GM12878 (cell line): ENCODE data around the gene BMP2K. TPM values are rescaled to one million over a fixed set of nuclear protein-coding genes. Genes with fewer than 3 reads are reported as not detected.

Source experiments
- BACH1 ChIP-seq: fragments of 450-650 bp; IDR thresholded peaks from 2 replicates; pipeline ENCODE4 v1.6.1; 2017; ENCODE audit warnings: mild to moderate bottlenecking, borderline replicate concordance
- BCLAF1 ChIP-seq: fragments of 450-650 bp; IDR thresholded peaks from 2 replicates; pipeline ENCODE4 v1.6.1; 2017; ENCODE audit warnings: antibody characterized with exemption, mild to moderate bottlenecking, moderate library complexity
- BHLHE40 ChIP-seq, 2 experiments: fragments of 450-650 bp in 1 of 2; IDR thresholded peaks; 2 replicates each; pipeline ENCODE4 v1.6.1; 2011 to 2017; ENCODE audit warnings: low read depth in 2 of 2, borderline replicate concordance in 1 of 2, improper control_type of control experiment in 1 of 2, low read length in 1 of 2, mild to moderate bottlenecking in 1 of 2
- BRCA1 ChIP-seq: IDR thresholded peaks from 2 replicates; pipeline ENCODE4 v1.6.1; 2011; ENCODE audit warnings: low read depth, low read length, improper control_type of control experiment
- CREM ChIP-seq: IDR thresholded peaks from 2 replicates; pipeline ENCODE4 v1.6.1; 2014; ENCODE audit warnings: antibody characterized with exemption, low read depth
- EED ChIP-seq: sonication (generic); IDR thresholded peaks from 2 replicates; pipeline ENCODE4 v1.6.1; 2016; ENCODE audit warnings: antibody characterized with exemption, low read depth
- EP300 ChIP-seq, 2 experiments: fragments of 150-350 bp in 1 of 2; IDR thresholded peaks; 2 replicates each; pipeline ENCODE4 v1.6.1; 2011 to 2012; ENCODE audit warnings: low read depth in 2 of 2, low read length in 2 of 2, borderline replicate concordance in 1 of 2, improper control_type of control experiment in 1 of 2, inconsistent platforms in 1 of 2; ENCODE audit not compliant: control insufficient read depth in 1 of 2
- HDAC6 ChIP-seq: fragments of 200-600 bp; sonication (generic); IDR thresholded peaks from one replicate; pipeline ENCODE4 v1.8.0; 2017; ENCODE audit warnings: antibody characterized with exemption; ENCODE audit not compliant: unreplicated experiment
- KAT2A ChIP-seq: conservative IDR thresholded peaks from 2 replicates; pipeline ENCODE4 v1.6.1; 2011; ENCODE audit warnings: low read depth, low read length; ENCODE audit not compliant: control insufficient read depth
- MEF2B ChIP-seq: fragments of 450-650 bp; IDR thresholded peaks from 2 replicates; pipeline ENCODE4 v1.6.1; 2018; ENCODE audit warnings: mild to moderate bottlenecking, moderate library complexity; ENCODE audit not compliant: partially characterized antibody, poor library complexity, severe bottlenecking
- NFYA ChIP-seq: IDR thresholded peaks from 2 replicates; pipeline ENCODE4 v1.6.1; 2011; ENCODE audit warnings: low read depth, mild to moderate bottlenecking, low read length, improper control_type of control experiment, borderline replicate concordance
- NR2F1 ChIP-seq: fragments of 450-650 bp; conservative IDR thresholded peaks from 2 replicates; pipeline ENCODE4 v1.6.1; 2017; ENCODE audit warnings: mild to moderate bottlenecking
- POLR2A ChIP-seq: IDR thresholded peaks from 2 replicates; pipeline ENCODE4 v1.6.1; 2011; ENCODE audit warnings: low read depth, mild to moderate bottlenecking, low read length
- POLR2AphosphoS5 ChIP-seq: IDR thresholded peaks from 2 replicates; pipeline ENCODE4 v1.6.1; 2011; ENCODE audit warnings: mild to moderate bottlenecking, low read length, inconsistent platforms
- RAD21 ChIP-seq: IDR thresholded peaks from 2 replicates; pipeline ENCODE4 v1.6.1; 2011; ENCODE audit warnings: mild to moderate bottlenecking, low read depth, low read length, moderate library complexity; ENCODE audit not compliant: insufficient read depth
- SIN3A ChIP-seq: IDR thresholded peaks from 2 replicates; pipeline ENCODE4 v1.6.1; 2012; ENCODE audit warnings: low read depth, low read length, improper control_type of control experiment
- SMAD1 ChIP-seq: fragments of 450-650 bp; IDR thresholded peaks from 2 replicates; pipeline ENCODE4 v1.6.1; 2018; ENCODE audit warnings: mild to moderate bottlenecking, low read depth; ENCODE audit not compliant: partially characterized antibody
- SP1 ChIP-seq: IDR thresholded peaks from one replicate; pipeline ENCODE4 v1.6.1; 2011; ENCODE audit warnings: low read depth, low read length
- SPI1 ChIP-seq: IDR thresholded peaks from 2 replicates; pipeline ENCODE4 v1.6.1; 2011; ENCODE audit warnings: low read depth, mild to moderate bottlenecking, low read length, moderate library complexity, borderline replicate concordance; ENCODE audit not compliant: insufficient read depth
- SREBF2 ChIP-seq: IDR thresholded peaks from 2 replicates; pipeline ENCODE4 v1.6.1; 2012; ENCODE audit warnings: mild to moderate bottlenecking, low read length
- STAT1 ChIP-seq: fragments of 450-650 bp; conservative IDR thresholded peaks from 2 replicates; pipeline ENCODE4 v1.6.1; 2014; ENCODE audit warnings: antibody characterized with exemption, mild to moderate bottlenecking
- SUPT20H ChIP-seq: IDR thresholded peaks from 2 replicates; pipeline ENCODE4 v1.6.1; 2011; ENCODE audit warnings: low read depth, mild to moderate bottlenecking, low read length, moderate library complexity, borderline replicate concordance; ENCODE audit not compliant: control insufficient read depth
- TCF7 ChIP-seq: IDR thresholded peaks from 2 replicates; pipeline ENCODE4 v1.6.1; 2014; ENCODE audit warnings: antibody characterized with exemption, borderline replicate concordance
- ZNF207 ChIP-seq: fragments of 450-650 bp; IDR thresholded peaks from 2 replicates; pipeline ENCODE4 v1.6.1; 2014; ENCODE audit warnings: antibody characterized with exemption, mild to moderate bottlenecking, borderline replicate concordance
- polyA plus RNA-seq, 11 experiments: library from polyadenylated mRNA; depleted of rRNA in 4 of 11; unstranded in 6 of 11; stranded (reverse) in 5 of 11; fragments of >200 nt; fragmentation: Nextera tagmentation in 4 of 11; fragmentation: Illumina TruSeq in 1 of 11; extraction: Ambion mirVana in 4 of 11; extraction: Trizol in 1 of 11; gene quantifications; 1 replicate in 1 of 11; 2 replicates in 10 of 11; pipeline versions ENCODE4 v1.2.1 to v1.2.3, GENCODE V29; 2011 to 2016; ENCODE audit warnings: inconsistent platforms in 2 of 11, missing spikeins in 2 of 11, low read depth in 1 of 11
- total RNA-seq, 4 experiments: library from RNA; depleted of rRNA in 3 of 4; stranded (reverse); fragments of >200 nt in 3 of 4; fragmentation: Illumina TruSeq in 1 of 4; extraction: Trizol in 1 of 4; gene quantifications; 2 replicates each; pipeline versions ENCODE4 v1.2.1 to v1.2.3, GENCODE V29; 2013 to 2021
- TF ChIP-seq, protein P1 (sequence below): fragments of 450-650 bp; IDR thresholded peaks from 2 replicates; pipeline ENCODE4 v1.6.1; 2017; ENCODE audit warnings: mild to moderate bottlenecking, moderate library complexity

BMP2K gene
- total and polyA plus RNA-seq, 10 of the 15 experiments (the other 5 are each of a cell fraction or from before 2014, with no cell fraction given): 3.3 to 84.6 (median 24.8) TPM

DNA sequence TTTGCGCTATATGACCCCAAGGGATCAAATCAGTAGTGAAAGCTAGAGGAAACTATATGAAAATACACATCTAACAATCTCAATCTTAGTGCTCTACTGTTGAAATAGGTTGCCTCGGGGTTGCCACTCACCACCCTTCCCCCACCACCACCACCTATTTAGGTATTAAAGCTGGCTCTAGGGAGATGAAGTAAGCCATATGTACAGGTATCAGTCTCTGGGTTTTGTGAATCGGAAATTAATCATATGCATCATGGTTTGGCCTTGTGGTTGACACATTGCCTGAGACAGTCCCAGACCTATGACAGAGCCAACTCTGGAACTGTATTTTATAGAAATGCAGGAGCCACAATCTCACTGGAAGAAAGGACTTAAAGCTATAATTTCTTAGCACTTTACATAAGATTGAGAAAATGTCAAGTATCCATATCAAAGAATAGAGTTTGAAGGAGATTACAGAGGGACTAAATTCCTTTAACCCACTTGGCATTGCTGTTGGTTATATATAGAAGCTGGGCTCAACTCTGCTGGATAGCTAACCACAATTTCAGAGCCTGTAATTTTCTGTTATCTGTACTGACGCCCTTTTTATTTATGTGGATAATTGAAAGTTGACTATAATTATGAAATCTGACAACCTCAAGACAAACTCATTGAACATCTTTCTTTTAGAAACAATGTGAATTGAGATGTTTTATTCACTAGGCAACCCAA is 26.7 kb upstream of the BMP2K start (continued):
- TF ChIP-seq, protein P1, sequence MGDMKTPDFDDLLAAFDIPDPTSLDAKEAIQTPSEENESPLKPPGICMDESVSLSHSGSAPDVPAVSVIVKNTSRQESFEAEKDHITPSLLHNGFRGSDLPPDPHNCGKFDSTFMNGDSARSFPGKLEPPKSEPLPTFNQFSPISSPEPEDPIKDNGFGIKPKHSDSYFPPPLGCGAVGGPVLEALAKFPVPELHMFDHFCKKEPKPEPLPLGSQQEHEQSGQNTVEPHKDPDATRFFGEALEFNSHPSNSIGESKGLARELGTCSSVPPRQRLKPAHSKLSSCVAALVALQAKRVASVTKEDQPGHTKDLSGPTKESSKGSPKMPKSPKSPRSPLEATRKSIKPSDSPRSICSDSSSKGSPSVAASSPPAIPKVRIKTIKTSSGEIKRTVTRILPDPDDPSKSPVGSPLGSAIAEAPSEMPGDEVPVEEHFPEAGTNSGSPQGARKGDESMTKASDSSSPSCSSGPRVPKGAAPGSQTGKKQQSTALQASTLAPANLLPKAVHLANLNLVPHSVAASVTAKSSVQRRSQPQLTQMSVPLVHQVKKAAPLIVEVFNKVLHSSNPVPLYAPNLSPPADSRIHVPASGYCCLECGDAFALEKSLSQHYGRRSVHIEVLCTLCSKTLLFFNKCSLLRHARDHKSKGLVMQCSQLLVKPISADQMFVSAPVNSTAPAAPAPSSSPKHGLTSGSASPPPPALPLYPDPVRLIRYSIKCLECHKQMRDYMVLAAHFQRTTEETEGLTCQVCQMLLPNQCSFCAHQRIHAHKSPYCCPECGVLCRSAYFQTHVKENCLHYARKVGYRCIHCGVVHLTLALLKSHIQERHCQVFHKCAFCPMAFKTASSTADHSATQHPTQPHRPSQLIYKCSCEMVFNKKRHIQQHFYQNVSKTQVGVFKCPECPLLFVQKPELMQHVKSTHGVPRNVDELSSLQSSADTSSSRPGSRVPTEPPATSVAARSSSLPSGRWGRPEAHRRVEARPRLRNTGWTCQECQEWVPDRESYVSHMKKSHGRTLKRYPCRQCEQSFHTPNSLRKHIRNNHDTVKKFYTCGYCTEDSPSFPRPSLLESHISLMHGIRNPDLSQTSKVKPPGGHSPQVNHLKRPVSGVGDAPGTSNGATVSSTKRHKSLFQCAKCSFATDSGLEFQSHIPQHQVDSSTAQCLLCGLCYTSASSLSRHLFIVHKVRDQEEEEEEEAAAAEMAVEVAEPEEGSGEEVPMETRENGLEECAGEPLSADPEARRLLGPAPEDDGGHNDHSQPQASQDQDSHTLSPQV: no peak
- TF ChIP-seq MEF2B (peak; percentile 56), RAD21 (0 out of 2 replicates have a peak, but pooled peaks have one; percentile 2), NR2F1 (peak; percentile 33), SPI1 (no peak), TCF7 (0 out of 2 replicates have a peak, but pooled peaks have one; percentile 9), EED (0 out of 2 replicates have a peak, but pooled peaks have one; percentile 34), SUPT20H (no peak), STAT1 (no peak), BRCA1 (no peak), SIN3A (no peak), EP300 (IDR thresholded peaks at IDR 0.05; ENCODE audit: borderline replicate concordance in 1 of 2, control insufficient read depth in 1 of 2, low read depth in 2 of 2, low read length in 2 of 2) (no peak), HDAC6 (no peak), POLR2AphosphoS5 (no peak), SP1 (no peak), BCLAF1 (no peak), BHLHE40 (IDR thresholded peaks at IDR 0.05; ENCODE audit: borderline replicate concordance in 1 of 2, low read depth in 2 of 2, low read length in 1 of 2) (no peak), BACH1 (no peak), CREM (peak; percentile 31; the same call in 1 of the 2 replicates), SMAD1 (no peak), POLR2A (no peak), KAT2A (no peak), ZNF207 (no peak), NFYA (no peak), SREBF2 (no peak)
